ENCODE data around the gene LAMB3.
A peak's percentile ranks its signal among the peaks of the same experiment; 100 is the strongest.

Gene LAMB3

DNA sequence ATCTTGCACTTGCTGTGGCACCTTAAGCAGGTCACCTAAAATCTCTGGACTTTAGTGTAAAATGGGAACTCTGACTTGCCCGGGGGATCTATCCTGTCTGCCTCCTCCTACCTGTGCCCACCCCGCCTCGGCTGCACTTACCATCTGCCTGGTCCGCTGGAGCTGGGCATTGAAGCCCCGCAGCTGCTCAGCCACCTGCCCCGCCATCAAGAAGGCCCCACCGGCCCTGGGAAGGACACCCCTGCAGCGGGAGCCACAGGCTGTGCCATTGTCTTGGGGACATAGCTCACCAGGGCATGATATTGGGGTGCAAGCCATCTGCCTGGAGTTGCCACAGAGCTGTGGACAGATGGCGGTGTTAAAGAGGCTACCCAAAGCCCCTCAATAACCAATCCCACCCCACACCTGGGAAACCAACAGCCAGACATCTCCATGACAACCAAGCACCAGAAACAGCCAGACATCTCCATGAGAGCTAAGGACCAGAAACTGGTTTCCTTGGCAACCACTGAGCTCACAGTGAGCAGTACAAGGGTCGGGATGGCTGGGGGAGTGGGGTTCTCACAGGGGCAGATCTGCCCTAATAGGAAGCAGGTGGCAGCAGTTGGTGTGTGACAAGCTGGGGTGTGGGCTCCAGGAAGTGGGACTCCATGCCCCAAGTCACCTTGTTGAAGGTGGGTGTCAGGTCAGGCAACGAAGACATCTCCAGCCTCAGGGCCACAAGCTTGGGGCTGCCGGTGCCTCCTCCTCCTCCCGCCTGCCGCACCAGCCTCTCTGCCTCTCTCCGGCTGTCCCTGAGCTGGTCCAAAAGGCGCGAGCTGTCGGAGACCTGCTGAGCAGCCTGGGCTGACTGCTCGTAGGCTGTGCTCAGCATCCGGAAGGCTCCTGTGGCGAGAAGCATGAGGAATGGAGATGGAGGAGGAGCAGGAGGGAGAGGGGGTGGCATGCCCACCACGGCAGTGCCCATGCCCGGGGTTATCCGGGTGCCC lies 29.1 kb downstream of the LAMB3 start:
- H3K9me3 ChIP-seq (ENCODE audit: control insufficient read depth, insufficient read depth, low read depth, low read length) = no peaks in the 10 kb centered on the region
- no peaks in the 10 kb centered on the region for H3K36me3 ChIP-seq (ENCODE audit: control insufficient read depth in 2 of 2, insufficient read depth in 1 of 2, low read length in 2 of 2)
- ChIA-PET POLR2A (no interaction called here), CTCF (interaction anchor here (0.7 to 1.0 kb wide), 3 partner anchors 46 to 126 kb away, joined by 3 to 4 read pairs (median 3); no protein-coding TSS in a partner anchor)
- H3K4me1 ChIP-seq (ENCODE audit: control insufficient read depth, insufficient read depth, low read length) = no peaks in the 10 kb centered on the region
- H3K27ac ChIP-seq (ENCODE audit: extremely low read depth, low read depth, low read length) = no peak overlapping the region
- H3K4me3 ChIP-seq (ENCODE audit: low read depth, low read length) = no peak overlapping the region
- TF ChIP-seq ZNF513 (tag by site-specific recombination; IDR thresholded peaks at IDR 0.05) (no peak), HIC1 (tag by site-specific recombination; IDR thresholded peaks at IDR 0.05) (no peak), ZNF391 (tag by site-specific recombination; IDR thresholded peaks at IDR 0.05; ENCODE audit: borderline replicate concordance, low read depth) (no peak), ZBTB48 (tag by site-specific recombination; IDR thresholded peaks at IDR 0.05) (no peak), ZNF677 (tag by site-specific recombination; IDR thresholded peaks at IDR 0.05) (no peak), ZNF585B (tag by site-specific recombination; IDR thresholded peaks at IDR 0.05) (no peak)

DNA sequence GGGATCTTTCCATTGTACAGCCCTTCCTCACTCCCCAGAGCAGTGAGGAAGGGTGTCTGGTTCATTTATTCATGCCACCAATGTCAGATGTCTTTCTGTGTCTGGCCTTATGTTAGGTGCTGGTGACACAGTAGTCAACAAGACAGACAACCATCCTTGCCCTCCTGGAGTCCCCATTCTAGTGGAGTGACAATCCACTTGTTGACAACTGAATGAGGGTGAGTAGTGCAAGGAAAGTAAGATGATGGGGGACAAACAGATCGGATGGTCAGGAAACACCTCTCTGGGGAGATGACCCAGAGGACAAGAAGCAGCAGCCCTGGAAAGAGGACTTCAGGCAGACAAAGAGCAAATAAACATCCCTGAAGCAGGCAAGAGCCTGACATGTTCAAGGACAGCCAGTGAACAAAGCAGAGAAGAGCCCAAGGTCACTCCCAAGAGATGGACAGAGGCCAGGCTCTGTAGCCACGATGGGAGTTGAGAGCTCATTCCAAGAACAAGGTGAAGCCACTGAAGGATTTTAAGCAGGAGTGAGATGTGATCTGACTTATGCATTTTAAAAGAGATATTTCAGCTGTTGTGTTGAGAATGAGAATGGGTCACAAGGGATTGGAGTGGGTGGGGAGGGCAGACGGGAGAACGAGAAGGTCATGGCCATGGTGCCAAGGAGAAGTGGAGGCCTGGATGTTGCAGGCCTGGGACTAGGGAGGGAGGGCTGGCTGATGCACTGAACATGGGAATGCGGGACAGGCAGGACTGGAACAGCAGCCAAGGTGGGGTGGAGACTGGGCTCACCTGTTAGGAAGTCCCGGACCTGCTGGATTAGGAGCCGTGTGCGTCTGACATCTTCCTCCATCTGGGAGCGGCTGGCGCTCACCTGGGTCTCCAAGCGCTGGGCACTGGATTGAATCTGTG lies 30.2 kb downstream of the LAMB3 start:
- H3K4me3 ChIP-seq (ENCODE audit: low read depth, low read length) = no peak overlapping the region
- no peaks in the 10 kb centered on the region for H3K9me3 ChIP-seq (ENCODE audit: control insufficient read depth, insufficient read depth, low read depth, low read length)
- no peaks in the 10 kb centered on the region for H3K36me3 ChIP-seq (ENCODE audit: control insufficient read depth in 2 of 2, insufficient read depth in 1 of 2, low read length in 2 of 2)
- ChIA-PET CTCF (interaction anchor here (1.0 kb wide), 1 partner anchor 45 kb away, joined by 3 read pairs; no protein-coding TSS in a partner anchor), POLR2A (no interaction called here)
- no peak for TF ChIP-seq ZIC2 (tag by site-specific recombination; IDR thresholded peaks at IDR 0.05)
- TF ChIP-seq MZF1 (tag by site-specific recombination; IDR thresholded peaks at IDR 0.05; ENCODE audit: borderline replicate concordance) = peak; percentile 41; the same call in 1 of the 2 replicates
- no peak for TF ChIP-seq ZNF658 (tag by site-specific recombination; IDR thresholded peaks at IDR 0.05)
- TF ChIP-seq PRDM6 (tag by site-specific recombination; IDR thresholded peaks at IDR 0.05) = no peak
- no peak for TF ChIP-seq ZNF571 (tag by site-specific recombination; IDR thresholded peaks at IDR 0.05)
- TF ChIP-seq SCRT2 (tag by site-specific recombination; IDR thresholded peaks at IDR 0.05) = peak; percentile 56
- TF ChIP-seq ZNF654 (tag by site-specific recombination; IDR thresholded peaks at IDR 0.05; ENCODE audit: low read depth) = no peak
- no peak for TF ChIP-seq ZNF19 (tag by site-specific recombination; IDR thresholded peaks at IDR 0.05; ENCODE audit: low read depth)
- TF ChIP-seq ZNF169 (tag by site-specific recombination; IDR thresholded peaks at IDR 0.05) = no peak
- TF ChIP-seq SCRT1 (tag by site-specific recombination; IDR thresholded peaks at IDR 0.05; ENCODE audit: borderline replicate concordance) = peak; percentile 57; the same call in 1 of the 2 replicates
- TF ChIP-seq ZBTB20 (tag by site-specific recombination; IDR thresholded peaks at IDR 0.05) = no peak
- TF ChIP-seq ZBTB6 (tag by site-specific recombination; IDR thresholded peaks at IDR 0.05) = no peak
- TF ChIP-seq ZNF473 (tag by site-specific recombination; IDR thresholded peaks at IDR 0.05) = no peak
- no peak for TF ChIP-seq ZNF24 (tag by site-specific recombination; IDR thresholded peaks at IDR 0.05)
- H3K27ac ChIP-seq (ENCODE audit: extremely low read depth, low read depth, low read length) = no peak overlapping the region
- no peaks in the 10 kb centered on the region for H3K4me1 ChIP-seq (ENCODE audit: control insufficient read depth, insufficient read depth, low read length)

Measured in HEK293 (cell line).